Activated CD4-positive, alpha-beta T cell treated with anti-CD3 and anti-CD28 coated beads for 36 hours (primary cell): Measurements from ENCODE around the gene PUS1. TPM values are rescaled to one million over a fixed set of nuclear protein-coding genes. Genes with fewer than 3 reads are reported as not detected.

Experiments used
- ATAC-seq: fragments of 200-7000 bp; cut with Tn5 transposase; one replicate; pipeline ENCODE4 v1.10.0; 2021; ENCODE audit warnings: mild to moderate bottlenecking, moderate library complexity
- CTCF ChIA-PET: fragments of 350-600 bp; sonication (Branson Sonifier 250); formaldehyde crosslinking; loops from one replicate; lab custom pipeline; 2021; ENCODE audit warnings: antibody characterized with exemption; lab: Charles Lee
- POLR2A ChIA-PET: fragments of 350-600 bp; sonication (Branson Sonifier 250); formaldehyde crosslinking; loops from one replicate; lab custom pipeline; 2021; ENCODE audit warnings: antibody characterized with exemption, inconsistent platforms; lab: Charles Lee
- DNase-seq: peaks from one replicate; pipeline ENCODE4 v3.0.0-alpha.2; 2020
- H3K27ac Mint-ChIP-seq: one replicate; pipeline ENCODE4 v1.8.0; 2021; ENCODE audit warnings: mixed read lengths
- H3K27me3 Mint-ChIP-seq: one replicate; pipeline ENCODE4 v1.8.0; 2021; ENCODE audit warnings: mixed read lengths
- H3K36me3 Mint-ChIP-seq: one replicate; pipeline ENCODE4 v1.8.0; 2021; ENCODE audit warnings: low read depth, mixed read lengths
- H3K4me1 Mint-ChIP-seq: one replicate; pipeline ENCODE4 v1.8.0; 2021; ENCODE audit warnings: mixed read lengths
- H3K4me3 Mint-ChIP-seq: one replicate; pipeline ENCODE4 v1.8.0; 2021; ENCODE audit warnings: mild to moderate bottlenecking, moderate library complexity, mixed read lengths
- H3K9me3 Mint-ChIP-seq: one replicate; pipeline ENCODE4 v1.8.0; 2021; ENCODE audit warnings: low read depth, mixed read lengths
- intact Hi-C, 2 experiments: fragments of 100-400 bp; cut with DNase I in 1 of 2; cut with micrococcal nuclease in 1 of 2; formaldehyde crosslinking; loops; one replicate each; pipeline versions ENCODE4 v1.14.2 to v1.15.1; 2022 to 2024; cut with DNase I, micrococcal nuclease
- total RNA-seq, 2 experiments: library from RNA; stranded (reverse); gene quantifications; one replicate each; pipeline ENCODE4 v1.2.3, GENCODE V29; 2021

Gene PUS1
- total RNA-seq, 2 experiments from 2014 or later: 37.8 to 56.5 TPM

- peak overlapping the region; percentile 77 for H3K27ac Mint-ChIP-seq
- H3K4me3 Mint-ChIP-seq: peak overlapping the region; percentile 97
- ATAC-seq (peak; percentile 8), DNase-seq (peak; percentile 52)
- H3K4me1 Mint-ChIP-seq: peaks cover 25% of the 10 kb centered on the region
- POLR2A ChIA-PET: interaction anchor here (0.6 kb wide), 1 partner anchor 205 kb away, joined by 3 read pairs; no protein-coding TSS in a partner anchor
- no peaks in the 10 kb centered on the region for H3K27me3 Mint-ChIP-seq
- intact Hi-C loops: loop anchor here in 1 of 2 experiments (2.0 kb wide), 1 partner anchor 1055 kb away; the partner anchor contains the start of gene RAN
- H3K36me3 Mint-ChIP-seq: peaks cover 21% of the 10 kb centered on the region
- no peaks in the 10 kb centered on the region for H3K9me3 Mint-ChIP-seq
- CTCF ChIA-PET: no interaction called here
Observed at GRCh38 chr12:131928080-131928710, 881 bp upstream of the PUS1 start.

- Mint-ChIP-seq H3K36me3 (peaks cover 32% of the 10 kb centered on the region), H3K4me1 (peaks cover 21% of the 10 kb centered on the region), H3K9me3 (no peaks in the 10 kb centered on the region), H3K27me3 (no peaks in the 10 kb centered on the region), H3K27ac (peak overlapping the region; percentile 85), H3K4me3 (peak overlapping the region; percentile 97)
- ChIA-PET POLR2A (interaction anchor here (0.6 kb wide), 1 partner anchor 1055 kb away, joined by 3 read pairs; no protein-coding TSS in a partner anchor), CTCF (interaction anchor here (0.7 to 1.8 kb wide), 2 partner anchors 9 to 34 kb away, joined by 3 to 5 read pairs; no protein-coding TSS in a partner anchor)
- DNase-seq (peak; percentile 55), ATAC-seq (peak; percentile 14)
- intact Hi-C loops: loop anchor here (1.0 to 2.0 kb wide), 11 partner anchors 19 to 1057 kb away; partner anchors contain the start of genes EP400 (in 2 of the 2), DDX51 (in 1 of the 2), GOLGA3 (in 1 of the 2) and NOC4L (in 1 of the 2)
Observed at GRCh38 chr12:131929581-131930456, 743 bp downstream of the PUS1 start.

GRCh38 chr12:131930510-131930909, 1.4 kb downstream of the PUS1 start:
- POLR2A ChIA-PET: no interaction called here
- Mint-ChIP-seq H3K9me3 (no peaks in the 10 kb centered on the region), H3K27ac (peak overlapping the region; percentile 83), H3K4me3 (peak overlapping the region; percentile 97), H3K36me3 (peaks cover 32% of the 10 kb centered on the region), H3K27me3 (no peaks in the 10 kb centered on the region), H3K4me1 (peaks cover 20% of the 10 kb centered on the region)
- CTCF ChIA-PET: interaction anchor here (0.7 to 1.8 kb wide), 2 partner anchors 10 to 33 kb away, joined by 3 to 5 read pairs; no protein-coding TSS in a partner anchor
- intact Hi-C loops: no loop called here
- ATAC-seq: no peak
- DNase-seq: no peak

GRCh38 chr12:131933387-131933786, 4.3 kb downstream of the PUS1 start:
- Mint-ChIP-seq H3K4me3 (no peak overlapping the region), H3K9me3 (no peaks in the 10 kb centered on the region), H3K27me3 (no peaks in the 10 kb centered on the region), H3K36me3 (peaks cover 50% of the 10 kb centered on the region), H3K4me1 (peaks cover 18% of the 10 kb centered on the region), H3K27ac (no peak overlapping the region)
- POLR2A ChIA-PET: no interaction called here
- ATAC-seq: no peak
- no peak for DNase-seq
- intact Hi-C loops: no loop called here
- CTCF ChIA-PET: no interaction called here

GRCh38 chr12:131934535-131934934, 5.5 kb downstream of the PUS1 start:
- H3K4me3 Mint-ChIP-seq: no peak overlapping the region
- DNase-seq: no peak
- H3K9me3 Mint-ChIP-seq: no peaks in the 10 kb centered on the region
- intact Hi-C loops: no loop called here
- ChIA-PET CTCF (no interaction called here), POLR2A (no interaction called here)
- H3K4me1 Mint-ChIP-seq: peaks cover 18% of the 10 kb centered on the region
- ATAC-seq: no peak
- peaks cover 56% of the 10 kb centered on the region for H3K36me3 Mint-ChIP-seq
- H3K27ac Mint-ChIP-seq: no peak overlapping the region
- no peaks in the 10 kb centered on the region for H3K27me3 Mint-ChIP-seq

- Mint-ChIP-seq H3K9me3 (no peaks in the 10 kb centered on the region), H3K4me3 (no peak overlapping the region), H3K36me3 (peaks cover 65% of the 10 kb centered on the region), H3K27ac (no peak overlapping the region), H3K27me3 (no peaks in the 10 kb centered on the region), H3K4me1 (no peaks in the 10 kb centered on the region)
- CTCF ChIA-PET: interaction anchor here (1.6 kb wide), 1 partner anchor 11 kb away, joined by 4 read pairs; the partner anchor contains the start of gene EP400
- DNase-seq (no peak), ATAC-seq (no peak)
- POLR2A ChIA-PET: interaction anchor here (0.7 kb wide), 1 partner anchor 20 kb away, joined by 3 read pairs; no protein-coding TSS in a partner anchor
- intact Hi-C loops: no loop called here
Observed at GRCh38 chr12:131938082-131938481, 9.0 kb downstream of the PUS1 start.

- POLR2A ChIA-PET: no interaction called here
- Mint-ChIP-seq H3K27ac (no peak overlapping the region), H3K4me1 (no peaks in the 10 kb centered on the region), H3K4me3 (no peak overlapping the region), H3K27me3 (no peaks in the 10 kb centered on the region), H3K9me3 (no peaks in the 10 kb centered on the region), H3K36me3 (peaks cover 64% of the 10 kb centered on the region)
- CTCF ChIA-PET: no interaction called here
- intact Hi-C loops: no loop called here
- DNase-seq (no peak), ATAC-seq (no peak)
Observed at GRCh38 chr12:131939007-131939406, 9.9 kb downstream of the PUS1 start.

- Mint-ChIP-seq H3K27me3 (no peaks in the 10 kb centered on the region), H3K36me3 (peaks cover 69% of the 10 kb centered on the region), H3K4me3 (no peak overlapping the region), H3K9me3 (no peaks in the 10 kb centered on the region), H3K4me1 (no peaks in the 10 kb centered on the region), H3K27ac (no peak overlapping the region)
- intact Hi-C loops: no loop called here
- ATAC-seq (no peak), DNase-seq (no peak)
- CTCF ChIA-PET: no interaction called here
- POLR2A ChIA-PET: no interaction called here
Observed at GRCh38 chr12:131940141-131940547, 11.1 kb downstream of the PUS1 start.

- Mint-ChIP-seq H3K36me3 (peaks cover 68% of the 10 kb centered on the region), H3K4me1 (no peaks in the 10 kb centered on the region), H3K27ac (no peak overlapping the region), H3K27me3 (no peaks in the 10 kb centered on the region), H3K4me3 (no peak overlapping the region), H3K9me3 (no peaks in the 10 kb centered on the region)
- ChIA-PET POLR2A (no interaction called here), CTCF (interaction anchor here (0.5 kb wide), 1 partner anchor 12 kb away, joined by 3 read pairs; no protein-coding TSS in a partner anchor)
- DNase-seq: no peak
- ATAC-seq: no peak
- intact Hi-C loops: no loop called here
Observed at GRCh38 chr12:131941116-131941986, 12.3 kb downstream of the PUS1 start.

GRCh38 chr12:131941987-131942341, 12.9 kb downstream of the PUS1 start:
- POLR2A ChIA-PET: no interaction called here
- Mint-ChIP-seq H3K4me3 (no peak overlapping the region), H3K27ac (no peak overlapping the region), H3K9me3 (no peaks in the 10 kb centered on the region), H3K36me3 (peaks cover 62% of the 10 kb centered on the region), H3K27me3 (no peaks in the 10 kb centered on the region), H3K4me1 (no peaks in the 10 kb centered on the region)
- CTCF ChIA-PET: no interaction called here
- intact Hi-C loops: no loop called here
- no peak for DNase-seq
- ATAC-seq: no peak

- H3K27me3 Mint-ChIP-seq: no peaks in the 10 kb centered on the region
- peaks cover 59% of the 10 kb centered on the region for H3K36me3 Mint-ChIP-seq
- DNase-seq: no peak
- H3K4me1 Mint-ChIP-seq: peaks cover 4% of the 10 kb centered on the region
- no peak overlapping the region for H3K27ac Mint-ChIP-seq
- intact Hi-C loops: no loop called here
- ChIA-PET CTCF (no interaction called here), POLR2A (no interaction called here)
- H3K9me3 Mint-ChIP-seq: no peaks in the 10 kb centered on the region
- no peak for ATAC-seq
- H3K4me3 Mint-ChIP-seq: no peak overlapping the region
Observed at GRCh38 chr12:131942671-131943070, 13.6 kb downstream of the PUS1 start.
